HG02852 (cell line): Measurements from ENCODE around the gene SASH1.

Source experiments
- ATAC-seq: cut with Tn5 transposase; IDR thresholded peaks from one replicate; pipeline ENCODE4 v1.9.1; 2021; ENCODE audit warnings: mild to moderate bottlenecking, moderate library complexity; ENCODE audit not compliant: unreplicated experiment

Gene SASH1

DNA sequence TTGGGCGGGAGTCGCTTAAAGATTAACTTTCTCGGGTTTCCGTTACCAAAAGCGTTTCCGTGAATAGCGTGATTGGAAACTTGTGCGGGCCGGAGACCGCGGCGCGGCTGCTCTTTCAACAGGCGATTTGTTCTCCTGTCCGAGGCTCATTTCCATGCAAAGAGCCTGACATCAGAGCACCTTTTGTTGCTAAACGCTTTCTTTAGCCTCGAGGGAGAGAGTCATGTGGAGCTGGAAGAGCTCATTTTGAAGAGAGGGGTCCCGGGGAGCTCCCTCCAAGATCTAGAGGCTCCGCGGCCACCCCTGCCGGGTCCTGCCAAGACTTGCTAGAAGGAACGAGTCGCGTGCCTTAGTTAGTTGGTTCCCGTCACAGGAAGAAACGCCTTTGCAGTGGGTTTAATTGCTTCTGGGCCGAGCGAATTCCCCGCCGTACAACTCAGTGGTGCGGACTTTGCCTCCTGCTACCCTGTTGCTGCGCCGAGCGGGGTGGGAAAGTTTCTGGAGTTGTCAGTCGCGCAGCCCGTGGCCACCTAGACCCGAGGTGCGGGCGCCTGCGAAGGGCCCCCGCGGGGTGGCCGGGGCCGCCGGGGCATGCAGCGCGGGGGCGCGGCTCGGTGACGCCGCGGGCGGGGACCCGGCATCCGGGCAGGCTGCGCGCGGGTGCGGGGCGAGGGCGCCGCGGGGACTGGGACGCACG, at the start of gene SASH1:
SASH1 (plus strand) TSS at position 489 of the 697 bp plus-strand sequence. CDS start 230 bp downstream, outside the sequence.
- peak; percentile 62 for ATAC-seq

GRCh38 chr6:148293181-148293995, 49.2 kb upstream of the SASH1 start:
- no peak for ATAC-seq

DNA sequence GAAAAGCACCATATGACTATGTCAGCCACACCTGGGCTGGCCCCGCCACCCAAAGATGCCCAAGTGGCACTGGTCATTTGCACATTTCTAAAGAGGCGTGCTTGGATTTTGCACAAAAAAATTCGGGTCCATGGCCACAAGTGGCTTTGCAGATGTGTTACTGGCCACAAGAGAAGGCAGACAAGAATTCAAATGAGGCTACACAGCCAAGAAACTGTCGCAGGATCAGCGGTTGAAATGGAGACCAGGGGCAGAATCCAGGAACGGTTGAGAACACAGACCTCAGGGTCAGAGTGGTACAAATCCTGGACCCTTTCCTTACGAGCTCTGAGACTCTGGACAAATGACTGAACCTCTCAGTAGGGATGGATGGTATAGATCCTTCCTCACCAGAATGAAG, 48.6 kb upstream of the SASH1 start:
- ATAC-seq, result no peak

DNA sequence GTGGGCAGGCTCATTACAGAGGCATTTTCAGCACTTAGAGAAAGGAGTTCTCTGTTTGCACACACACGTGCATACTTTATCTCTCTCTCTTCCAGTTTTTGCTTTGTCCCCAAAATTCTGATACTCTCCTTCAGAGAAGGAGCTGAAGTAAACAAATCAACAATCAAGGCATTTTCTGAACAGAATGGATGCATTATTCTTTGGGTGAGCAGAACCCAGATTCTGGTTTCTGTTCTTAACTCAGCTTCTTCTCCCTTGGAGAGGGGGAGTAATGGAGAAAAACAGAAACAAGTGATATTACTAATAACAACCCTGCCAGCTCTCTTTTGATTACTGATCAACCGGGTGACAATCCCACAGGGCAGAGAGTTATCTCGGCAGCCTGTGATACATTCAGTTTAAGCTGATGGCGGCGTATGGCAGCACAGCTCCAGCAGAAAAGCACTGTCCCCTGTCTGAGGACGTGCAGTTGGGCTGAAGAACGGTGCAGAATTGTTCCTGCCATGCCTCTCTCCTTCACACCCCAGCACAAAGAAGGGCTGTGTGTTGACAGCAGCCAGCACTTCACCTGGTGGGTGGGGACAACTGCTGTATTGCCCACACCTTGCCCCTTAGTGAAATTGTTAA, 47.3 kb upstream of the SASH1 start:
- ATAC-seq, result no peak

GRCh38 chr6:148296771-148297170, 45.9 kb upstream of the SASH1 start:
- no peak for ATAC-seq

DNA sequence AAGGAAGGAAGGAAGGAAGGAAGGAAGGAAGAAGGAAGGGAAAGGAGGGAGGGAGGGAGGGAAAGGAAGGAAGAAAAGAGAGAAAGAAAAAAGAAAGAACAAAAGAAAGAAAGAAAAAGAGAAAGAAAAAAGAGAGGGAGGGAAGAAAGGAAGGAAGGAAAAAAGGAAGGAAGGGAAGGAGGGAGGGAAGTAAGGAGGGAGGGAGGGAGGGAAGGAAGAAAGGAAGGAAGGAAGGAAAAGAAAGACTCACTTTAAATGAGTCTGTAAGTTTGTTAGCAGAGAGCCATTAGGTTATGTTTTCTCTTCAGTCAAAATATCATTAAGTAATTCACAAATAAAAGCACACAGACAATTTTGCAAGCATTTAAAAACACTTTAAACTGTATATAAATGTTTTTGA, 44.0 kb upstream of the SASH1 start:
- no peak for ATAC-seq

DNA sequence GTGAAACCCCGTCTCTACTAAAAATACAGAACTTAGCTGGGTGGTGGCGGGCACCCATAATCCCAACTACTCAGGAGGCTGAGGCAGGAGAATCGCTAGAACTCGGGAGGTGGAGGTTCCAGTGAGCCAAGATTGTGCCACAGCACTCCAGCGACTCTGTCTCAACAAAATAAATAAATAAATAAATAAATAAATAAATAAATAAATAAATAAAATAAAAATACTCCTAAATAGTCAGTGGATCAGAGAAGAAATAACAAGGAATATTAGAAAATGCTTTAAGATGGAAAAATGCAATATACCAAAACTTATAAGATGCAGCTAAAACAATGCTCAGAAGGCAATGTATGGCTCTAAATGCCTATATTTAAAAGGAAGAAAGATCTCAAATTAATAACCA, 39.0 kb upstream of the SASH1 start:
- no peak for ATAC-seq

- no peak for ATAC-seq
Observed at GRCh38 chr6:148304976-148305375, 37.7 kb upstream of the SASH1 start.

DNA sequence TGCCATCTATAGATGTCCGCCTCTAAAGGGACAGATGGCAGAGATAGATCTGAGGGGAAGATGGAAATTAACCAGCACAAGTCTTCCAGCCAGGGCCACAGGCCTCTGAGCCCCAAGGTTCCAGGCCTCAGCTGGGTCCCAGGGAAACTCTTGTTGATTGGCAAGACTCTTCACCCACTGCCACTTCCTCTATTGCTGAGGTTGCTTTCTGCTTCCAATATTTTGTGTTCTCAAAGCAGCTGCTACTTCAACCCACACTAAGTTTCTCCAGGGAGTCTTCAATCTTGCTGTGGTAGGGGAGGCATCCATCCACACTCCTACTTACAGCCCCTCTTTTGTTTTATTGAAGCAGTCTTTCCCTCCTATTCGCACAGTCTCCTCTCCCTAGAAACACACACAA, 36.4 kb upstream of the SASH1 start:
- ATAC-seq, result no peak

DNA sequence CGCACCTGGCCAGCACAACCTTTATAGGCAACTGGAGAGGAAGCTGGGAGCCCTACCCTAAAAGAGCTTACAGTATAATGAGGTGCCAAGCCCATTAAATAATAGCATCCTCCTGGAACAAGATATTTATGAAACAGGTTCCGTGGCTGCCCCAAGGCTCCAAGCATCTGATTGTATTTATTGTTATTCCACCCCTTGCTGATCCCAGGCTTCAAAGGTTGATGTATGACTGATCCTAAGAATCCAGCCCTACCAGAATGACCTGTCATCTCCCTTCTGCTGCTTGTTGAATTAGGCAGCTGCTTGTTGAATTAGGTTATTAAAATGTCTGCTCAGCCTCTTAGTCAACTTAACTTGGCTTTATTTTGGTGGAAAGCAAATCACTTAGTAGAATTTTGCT, 35.2 kb upstream of the SASH1 start:
- ATAC-seq, result no peak

- no peak for ATAC-seq
Observed at GRCh38 chr6:148309301-148309700, 33.3 kb upstream of the SASH1 start.

- ATAC-seq, result no peak
Observed at GRCh38 chr6:148311966-148312669, 30.5 kb upstream of the SASH1 start.

GRCh38 chr6:148313488-148313887, 29.1 kb upstream of the SASH1 start:
- ATAC-seq, result no peak

- no peak for ATAC-seq
Observed at GRCh38 chr6:148316308-148316707, 26.3 kb upstream of the SASH1 start.

DNA sequence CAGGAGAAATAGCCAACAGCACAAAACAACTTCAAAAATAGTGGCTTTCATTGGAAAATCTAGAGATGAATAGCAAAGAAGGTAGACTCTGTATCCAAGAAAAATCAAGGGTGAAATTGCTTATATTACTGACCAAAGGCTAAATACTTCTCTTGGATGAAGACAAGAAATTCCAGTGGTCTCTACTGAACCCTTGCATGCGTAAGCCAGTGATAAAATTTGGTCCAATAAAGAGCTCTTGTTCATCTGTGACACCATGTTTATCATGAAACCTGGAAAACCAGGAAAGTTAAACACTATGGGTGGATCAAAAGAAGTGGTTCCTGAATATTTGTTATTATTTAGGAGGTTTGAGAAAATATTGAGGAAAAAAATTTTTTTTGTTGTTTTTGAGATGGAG, 25.6 kb upstream of the SASH1 start:
- ATAC-seq, result no peak

DNA sequence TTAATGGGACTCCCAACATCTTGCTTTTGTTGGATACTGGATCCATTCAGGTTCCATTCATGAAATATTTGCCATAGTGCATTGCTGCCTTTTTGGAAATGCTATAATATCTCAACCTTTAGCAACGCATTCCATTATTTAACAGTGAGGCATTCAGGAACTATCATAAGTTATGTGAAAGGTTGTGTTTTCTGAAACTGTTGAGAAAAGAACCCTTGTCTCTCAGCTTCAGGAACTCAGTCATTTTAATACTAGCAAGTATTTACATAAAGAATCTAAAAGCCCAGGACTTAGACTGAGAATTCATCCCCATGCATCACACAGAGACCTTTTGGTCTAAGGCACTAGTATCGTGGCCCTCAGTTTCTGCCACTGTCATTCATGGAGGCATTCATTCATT, 24.9 kb upstream of the SASH1 start:
- ATAC-seq, result no peak

DNA sequence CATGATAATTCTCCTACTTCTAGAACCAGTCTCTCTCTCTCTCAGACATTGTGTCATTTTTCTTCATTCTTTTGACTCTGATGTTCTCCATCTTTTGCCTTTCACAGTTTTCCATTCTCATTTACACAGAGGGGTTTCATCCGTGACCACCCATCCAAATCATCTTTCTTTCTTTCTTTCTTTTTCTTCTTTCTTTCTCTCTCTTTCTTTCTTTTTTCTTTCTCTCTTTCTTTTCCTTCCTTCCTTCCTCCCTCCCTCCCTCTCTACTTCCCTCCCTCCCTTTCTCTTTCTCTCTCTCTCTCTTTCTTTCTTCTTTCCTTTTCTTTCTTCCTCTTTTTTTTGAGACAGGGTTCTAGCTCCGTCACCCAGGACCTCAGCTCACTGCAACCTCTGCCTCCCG, 19.9 kb upstream of the SASH1 start:
- no peak for ATAC-seq

- ATAC-seq, result no peak
Observed at GRCh38 chr6:148323344-148323743, 19.3 kb upstream of the SASH1 start.

DNA sequence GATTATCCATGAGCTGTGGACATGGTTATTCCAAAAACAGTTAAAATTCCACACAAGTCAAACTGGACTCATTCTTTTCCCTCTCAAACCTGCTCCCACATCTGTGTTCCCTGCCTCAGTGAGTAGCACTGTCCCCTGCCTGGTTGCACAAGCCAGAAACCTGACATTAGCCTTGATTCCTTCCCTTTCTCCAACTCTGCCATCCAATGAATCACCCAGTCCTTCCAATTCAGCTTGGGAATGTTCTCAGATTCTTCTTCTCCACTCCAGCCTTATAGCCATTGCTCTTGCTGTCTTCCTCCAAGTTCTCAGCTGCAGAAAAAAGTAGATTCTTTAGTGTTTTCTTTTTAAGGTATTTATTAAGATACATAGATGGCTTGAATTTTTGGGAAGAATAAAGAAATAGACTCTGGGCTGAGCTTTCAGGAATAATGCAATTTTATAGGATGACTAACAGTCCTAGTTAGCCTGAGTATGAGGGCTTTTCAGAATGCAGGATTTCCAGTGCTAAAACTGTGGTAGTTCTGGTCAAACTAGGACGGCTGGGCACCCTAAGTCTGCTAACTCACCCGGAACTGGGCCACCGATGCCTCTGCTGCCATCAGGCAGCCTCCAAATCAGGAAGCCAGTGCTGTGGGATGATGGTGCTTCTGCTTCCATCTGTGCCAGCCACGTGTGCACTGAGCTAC, 18.2 kb upstream of the SASH1 start:
- ATAC-seq, result no peak

GRCh38 chr6:148325316-148326068, 17.1 kb upstream of the SASH1 start:
- no peak for ATAC-seq
